22Rv1 (cell line): Measurements from ENCODE around the gene KLHL2.

ENCODE experiments used
- H3K27ac ChIP-seq: fragments of 450-650 bp; 2 replicates; pipeline ENCODE4 v1.5.1; 2017
- CTCF ChIP-seq: fragments of 450-650 bp; IDR thresholded peaks from 2 replicates; pipeline ENCODE4 v1.5.1; 2017; ENCODE audit warnings: mild to moderate bottlenecking
- ZFX ChIP-seq: fragments of 450-650 bp; IDR thresholded peaks from 2 replicates; pipeline ENCODE4 v1.6.1; 2017; ENCODE audit warnings: antibody characterized with exemption, borderline replicate concordance

KLHL2 gene

GRCh38 chr4:165203541-165204461, 3.6 kb upstream of the KLHL2 start:
- no peak overlapping the region for H3K27ac ChIP-seq
- TF ChIP-seq CTCF, result no peak
- TF ChIP-seq ZFX, result no peak

DNA sequence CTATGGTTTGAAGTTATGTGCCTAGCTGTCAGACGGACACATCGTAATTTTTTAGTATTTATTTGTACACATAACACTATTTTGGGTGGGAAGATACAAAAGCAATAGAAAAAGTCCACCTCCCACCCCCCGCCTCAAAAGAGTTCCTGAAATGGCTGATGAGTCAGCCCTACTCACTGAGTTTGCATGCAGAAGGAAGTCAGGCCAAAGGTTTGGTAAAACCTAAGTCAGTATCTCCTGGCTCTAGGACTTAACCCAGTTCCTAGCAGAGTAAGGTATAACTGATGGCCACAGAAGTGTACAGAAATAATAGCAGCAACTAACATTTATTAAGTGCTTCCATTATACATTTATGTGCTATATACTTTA, 2.9 kb upstream of the KLHL2 start:
- TF ChIP-seq CTCF, result no peak
- no peak for TF ChIP-seq ZFX
- no peak overlapping the region for H3K27ac ChIP-seq

- H3K27ac ChIP-seq, result peak overlapping the region; percentile 72
- no peak for TF ChIP-seq ZFX
- no peak for TF ChIP-seq CTCF
Measured at GRCh38 chr4:165207016-165207430, 338 bp upstream of the KLHL2 start.

DNA sequence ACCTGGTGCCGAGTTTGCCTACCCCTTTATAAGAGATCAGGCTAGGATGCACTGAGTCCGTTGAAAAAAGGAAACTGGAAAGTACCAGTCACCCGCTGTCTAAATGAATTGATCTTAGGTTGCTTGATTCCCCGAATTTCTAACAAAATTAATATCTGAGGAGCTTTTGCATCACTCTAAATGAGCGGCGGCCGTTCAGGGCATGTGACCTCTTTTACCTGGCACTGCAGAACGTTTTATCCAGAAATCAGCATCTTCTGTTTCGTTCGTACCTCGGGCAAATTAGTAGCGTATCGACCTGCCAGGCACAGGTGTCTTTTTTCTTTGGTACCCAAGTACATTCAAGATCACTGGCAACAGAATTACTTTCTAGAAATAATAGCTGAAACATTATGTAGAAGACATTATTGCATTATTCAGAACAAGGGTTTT, 876 bp downstream of the KLHL2 start:
- TF ChIP-seq ZFX (no peak), CTCF (no peak)
- peak overlapping the region; percentile 72 for H3K27ac ChIP-seq

- peak overlapping the region; percentile 72; the same call in 1 of the 2 replicates for H3K27ac ChIP-seq
- TF ChIP-seq ZFX (no peak), CTCF (no peak)
Measured at GRCh38 chr4:165208741-165209388, 1.5 kb downstream of the KLHL2 start.

GRCh38 chr4:165209796-165210195, 2.4 kb downstream of the KLHL2 start:
- H3K27ac ChIP-seq, result peak overlapping the region; percentile 48

More at GRCh38 chr4:165209796-165210195, 2.4 kb downstream of the KLHL2 start:
- no peak for TF ChIP-seq CTCF
- no peak for TF ChIP-seq ZFX
